C4-2B (cell line): ENCODE measurements around the gene ARL2BP.

ENCODE experiments used
- H3K27ac ChIP-seq: fragments of 450-650 bp; 2 replicates; pipeline ENCODE4 v1.5.1; 2017
- CTCF ChIP-seq: fragments of 450-650 bp; conservative IDR thresholded peaks from 2 replicates; pipeline ENCODE4 v1.5.1; 2017; ENCODE audit warnings: mild to moderate bottlenecking
- ZFX ChIP-seq: fragments of 450-650 bp; IDR thresholded peaks from 2 replicates; pipeline ENCODE4 v1.6.1; 2017

ARL2BP gene

GRCh38 chr16:57279780-57280638, 35.0 kb downstream of the ARL2BP start:
- TF ChIP-seq ZFX (no peak), CTCF (no peak)
- H3K27ac ChIP-seq = no peak overlapping the region

GRCh38 chr16:57281791-57282190, 36.7 kb downstream of the ARL2BP start:
- TF ChIP-seq ZFX = no peak
- TF ChIP-seq CTCF = no peak
- H3K27ac ChIP-seq = no peak overlapping the region

GRCh38 chr16:57282510-57283213, 37.6 kb downstream of the ARL2BP start:
- TF ChIP-seq CTCF = no peak
- no peak for TF ChIP-seq ZFX
- H3K27ac ChIP-seq = no peak overlapping the region

- no peak for TF ChIP-seq CTCF
- no peak for TF ChIP-seq ZFX
- peak overlapping the region; percentile 69; the same call in 1 of the 2 replicates for H3K27ac ChIP-seq
These were observed 38.3 kb downstream of the ARL2BP start for GRCh38 chr16:57283214-57283958.

- H3K27ac ChIP-seq = peak overlapping the region; percentile 69
- no peak for TF ChIP-seq ZFX
- TF ChIP-seq CTCF = no peak
These were observed 38.8 kb downstream of the ARL2BP start for GRCh38 chr16:57283959-57284208.

- peak within 1 kb of the TSS; percentile 69 for H3K27ac ChIP-seq
These were observed 39.3 kb downstream of the ARL2BP start, which contains the start of gene PLLP for GRCh38 chr16:57284209-57284951. PLLP (minus strand) TSS chr16:57284672; CDS start chr16:57284540, 132 bp downstream.

More at GRCh38 chr16:57284209-57284951, 39.3 kb downstream of the ARL2BP start, which contains the start of gene PLLP:
- TF ChIP-seq CTCF = no peak
- 0 out of 2 replicates have a peak, but pooled peaks have one; percentile 29 for TF ChIP-seq ZFX
